ENCODE results near the gene SMAD9.

SMAD9 gene

GRCh38 chr13:36862002-36862685 lies 57.9 kb downstream of the SMAD9 start:
- no peak for DNase-seq

GRCh38 chr13:36859259-36859658 lies 60.8 kb downstream of the SMAD9 start:
- no peak for DNase-seq

GRCh38 chr13:36858290-36858689 lies 61.7 kb downstream of the SMAD9 start:
- peak; percentile 42 to 55 for DNase-seq

- no peak for DNase-seq
Observed at GRCh38 chr13:36857253-36857652, 62.8 kb downstream of the SMAD9 start.

GRCh38 chr13:36850790-36851438 lies 69.1 kb downstream of the SMAD9 start:
- peak; percentile 5 to 6 for DNase-seq

DNA sequence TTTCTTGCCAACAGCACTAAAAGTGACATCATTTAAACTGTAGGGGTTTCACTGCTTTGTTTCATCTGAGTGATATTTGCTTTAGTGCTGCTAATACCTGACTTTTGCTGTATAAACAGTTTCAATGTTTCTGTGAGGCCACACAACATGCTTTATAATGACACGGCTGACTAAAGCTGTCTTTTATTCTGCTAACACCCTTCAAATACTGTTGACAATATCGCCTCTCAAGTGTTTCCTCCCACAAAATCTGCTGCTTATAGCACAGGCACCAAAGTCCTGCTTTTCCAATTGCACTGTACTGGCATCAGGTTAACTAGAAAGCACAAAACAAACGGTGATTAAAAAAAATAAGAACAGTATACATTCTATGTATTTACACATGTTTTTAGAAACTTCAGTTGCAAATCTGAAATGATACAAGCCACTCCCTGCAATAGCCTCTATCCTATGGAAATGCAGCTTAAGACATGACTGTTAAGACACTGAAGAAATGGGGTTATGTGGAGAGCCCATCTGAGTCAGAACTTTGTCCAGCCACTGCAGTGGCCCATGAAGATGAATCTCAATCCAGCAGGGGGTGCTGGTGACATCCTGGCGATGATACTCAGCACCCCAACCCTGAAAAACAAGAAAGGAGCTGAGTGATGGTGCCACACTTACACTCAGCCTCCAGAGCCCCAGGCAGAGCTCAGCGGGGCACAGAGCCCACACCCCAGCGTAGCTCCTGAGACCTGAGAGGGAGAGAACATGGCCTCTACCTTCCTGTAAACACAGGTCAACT lies 71.6 kb downstream of the SMAD9 start:
- no peak for DNase-seq

DNA sequence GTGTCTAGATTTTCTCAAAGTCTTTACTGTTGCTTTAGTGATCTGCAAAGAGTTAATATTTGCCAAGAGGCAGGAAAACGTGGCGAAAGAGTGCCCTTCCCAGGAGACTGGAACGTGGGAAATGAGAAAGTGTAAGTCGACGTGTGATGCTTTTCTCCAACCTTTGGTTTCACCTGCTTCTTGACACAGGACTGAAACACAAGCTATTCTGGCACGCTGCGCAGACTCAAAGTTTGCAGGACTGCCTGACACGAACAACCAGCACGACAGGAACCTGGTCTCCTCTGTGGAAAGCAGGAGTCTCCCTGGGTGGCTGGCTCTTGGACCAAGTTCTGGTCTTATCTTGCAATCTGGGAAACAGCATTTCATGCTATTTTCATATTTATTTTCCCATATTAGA lies 72.4 kb downstream of the SMAD9 start:
- no peak for DNase-seq

- DNase-seq = no peak
Observed at GRCh38 chr13:36841391-36841790, 78.6 kb downstream of the SMAD9 start.

DNA sequence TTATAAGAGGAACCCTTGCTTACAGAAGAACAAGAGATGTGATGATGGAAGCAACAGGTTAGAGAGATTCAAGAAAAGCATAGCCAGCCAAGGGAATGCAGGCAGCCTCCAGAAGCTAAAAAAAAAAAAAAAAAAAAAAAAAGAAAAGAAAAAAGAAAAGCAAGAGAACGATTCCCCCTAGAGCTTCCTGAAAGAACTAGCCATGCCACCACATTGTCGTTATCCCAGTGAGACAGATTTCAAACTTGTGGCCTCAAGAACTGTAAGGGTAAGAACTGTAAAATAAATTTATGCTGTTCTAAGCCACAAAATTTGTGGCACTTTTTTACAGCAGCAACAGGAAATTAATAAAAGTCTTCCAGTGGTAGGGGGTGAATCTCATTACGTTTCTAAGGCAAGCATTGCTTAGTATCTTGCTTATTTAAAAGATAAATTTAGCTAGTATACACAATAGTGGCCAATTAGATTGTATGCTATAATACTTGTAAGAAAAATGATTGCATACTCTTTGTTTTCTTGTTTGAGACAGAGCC lies 79.3 kb downstream of the SMAD9 start:
- DNase-seq = no peak

DNA sequence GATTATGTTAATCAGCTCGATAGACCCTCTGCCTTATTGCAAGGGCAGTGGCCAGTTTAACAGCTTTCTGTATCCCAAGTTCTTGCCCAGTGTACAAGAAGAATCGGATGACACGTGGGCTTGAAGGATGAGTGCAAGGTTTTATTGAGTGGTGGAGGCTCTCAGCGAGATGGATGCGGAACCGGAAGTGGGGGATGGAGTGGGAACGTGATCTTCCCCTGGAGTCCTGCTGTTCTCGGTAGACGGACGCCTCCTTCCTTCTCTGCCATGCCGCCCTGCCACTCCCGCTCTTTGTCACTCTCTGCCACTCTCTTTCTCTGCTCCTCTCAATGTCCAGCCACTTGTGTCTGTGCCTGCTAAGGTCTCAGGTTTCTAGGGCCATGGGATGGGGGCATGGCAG lies 80.1 kb downstream of the SMAD9 start:
- DNase-seq = no peak

DNA sequence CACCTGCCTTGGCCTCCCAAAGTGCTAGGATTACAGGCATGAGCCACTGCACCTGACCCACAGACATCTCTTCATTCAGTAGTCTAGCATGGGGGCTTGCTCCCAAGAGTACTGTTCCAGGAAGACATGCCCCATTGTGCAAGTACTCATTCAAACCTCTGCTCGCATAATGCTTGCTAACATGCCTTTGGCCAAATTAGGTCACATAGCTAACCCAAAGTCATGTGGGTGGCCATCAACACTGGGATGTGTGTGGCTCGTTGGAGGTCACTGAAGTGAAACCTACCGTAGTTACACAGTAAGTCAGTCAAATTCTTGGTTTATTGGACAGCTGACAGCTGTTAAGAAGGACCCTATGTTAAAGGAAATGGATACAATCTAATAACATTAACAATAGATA lies 80.8 kb downstream of the SMAD9 start:
- no peak for DNase-seq

GRCh38 chr13:36837354-36838092 lies 82.5 kb downstream of the SMAD9 start:
- DNase-seq = no peak

DNA sequence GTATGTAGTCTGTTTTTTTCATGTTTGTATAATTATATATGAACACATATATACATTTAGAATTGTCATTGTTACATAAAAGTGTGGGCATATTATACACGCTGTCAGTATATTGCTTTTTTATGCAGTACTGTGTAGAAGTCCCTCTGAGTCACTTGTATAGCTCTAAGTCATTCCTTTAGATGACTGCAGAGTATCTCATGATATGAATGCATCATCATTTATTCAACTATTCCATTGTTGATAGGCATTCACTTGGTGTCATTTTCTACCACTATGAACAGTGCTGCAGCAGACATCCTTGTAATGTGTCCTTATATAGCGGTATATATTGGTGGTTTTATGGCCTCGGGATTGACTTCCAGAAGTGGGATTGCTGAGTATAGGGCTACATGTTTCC lies 85.7 kb downstream of the SMAD9 start:
- DNase-seq = no peak

DNA sequence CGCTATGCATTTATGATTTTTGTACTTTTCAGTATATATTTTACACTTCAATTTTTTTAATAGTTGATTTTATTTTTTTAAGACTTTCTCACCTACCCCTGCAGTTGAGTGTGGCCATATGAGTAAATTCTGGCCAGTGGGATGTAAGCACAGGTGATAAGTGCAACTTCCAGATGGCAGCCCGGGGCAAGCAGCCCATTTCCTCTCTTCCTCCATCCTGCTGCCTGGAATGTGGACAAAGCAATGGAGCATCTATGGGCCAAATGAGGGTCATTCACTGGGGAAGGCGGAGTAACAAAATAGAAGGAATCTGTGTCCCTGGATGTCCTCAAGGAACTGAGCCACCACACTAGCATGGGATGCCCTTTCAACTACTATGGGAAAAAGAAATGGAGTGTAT lies 88.7 kb downstream of the SMAD9 start:
- DNase-seq = no peak

- no peak for DNase-seq
Observed at GRCh38 chr13:36829753-36830152, 90.3 kb downstream of the SMAD9 start.

DNA sequence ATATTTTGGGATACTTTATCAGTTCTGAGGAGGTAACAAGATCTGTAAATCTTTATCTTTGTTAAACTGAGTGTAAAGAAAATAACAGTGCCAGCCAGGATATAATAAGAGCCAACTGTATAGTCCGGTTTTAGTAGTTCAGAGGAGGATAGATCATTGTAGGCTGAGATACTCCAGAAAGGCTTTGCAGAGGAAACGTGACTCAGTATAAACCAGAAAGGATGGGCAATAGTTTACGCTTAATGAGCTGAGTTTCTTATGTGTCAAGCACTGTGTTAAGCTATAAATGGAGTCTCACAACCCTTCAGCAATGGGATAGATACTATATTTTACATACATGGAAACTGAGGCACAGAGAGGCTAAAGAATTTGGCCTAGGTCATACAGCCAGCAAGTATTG lies 97.3 kb downstream of the SMAD9 start:
- no peak for DNase-seq

GRCh38 chr13:36820222-36820621 lies 99.8 kb downstream of the SMAD9 start:
- no peak for DNase-seq

- DNase-seq = peak; percentile 3 to 16
Observed at GRCh38 chr13:36819739-36820090, 100.3 kb downstream of the SMAD9 start.

DNA sequence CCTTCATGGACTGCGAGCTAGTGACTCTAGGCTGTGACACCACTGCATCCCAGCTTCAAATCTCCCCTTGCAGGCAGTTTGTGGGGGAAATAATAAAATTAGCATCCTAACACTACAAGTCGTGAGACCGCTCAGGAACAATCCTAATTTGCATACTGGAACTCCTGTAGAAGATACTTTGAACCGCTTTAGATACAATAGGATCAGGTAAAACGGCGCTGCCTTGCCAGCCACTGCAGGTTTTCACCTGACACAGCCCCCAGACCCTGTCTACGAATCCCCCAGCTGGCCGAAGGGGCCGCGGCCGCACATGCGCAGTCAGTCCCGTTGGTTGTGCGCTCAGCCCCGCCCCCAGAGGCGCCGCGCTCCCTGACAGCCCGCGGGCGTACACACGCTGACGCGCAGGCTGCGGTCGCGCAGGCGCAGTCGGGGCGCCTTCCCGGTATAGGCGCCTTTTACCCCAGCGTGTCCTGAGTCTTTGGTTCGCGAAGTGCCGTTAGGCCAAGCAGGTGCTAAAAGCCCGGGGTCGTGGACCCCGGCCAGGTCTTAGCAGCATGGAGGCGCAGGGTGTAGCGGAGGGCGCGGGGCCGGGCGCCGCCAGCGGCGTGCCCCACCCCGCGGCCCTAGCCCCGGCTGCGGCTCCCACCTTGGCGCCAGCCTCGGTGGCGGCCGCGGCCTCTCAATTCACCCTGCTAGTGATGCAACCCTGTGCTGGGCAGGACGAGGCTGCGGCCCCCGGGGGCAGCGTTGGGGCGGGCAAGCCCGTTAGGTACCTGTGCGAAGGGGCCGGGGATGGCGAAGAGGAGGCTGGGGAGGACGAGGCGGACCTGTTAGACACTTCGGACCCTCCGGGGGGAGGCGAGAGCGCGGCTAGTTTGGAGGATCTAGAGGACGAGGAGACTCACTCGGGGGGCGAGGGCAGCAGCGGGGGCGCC lies 101.0 kb downstream of the SMAD9 start, which contains the start of gene RFXAP:
Gene RFXAP, plus strand, starts transcription at position 419 of the 935 bp plus-strand sequence. Its CDS starts 136 bp downstream, at position 555.
- DNase-seq = peak; percentile 51 to 52

DNA sequence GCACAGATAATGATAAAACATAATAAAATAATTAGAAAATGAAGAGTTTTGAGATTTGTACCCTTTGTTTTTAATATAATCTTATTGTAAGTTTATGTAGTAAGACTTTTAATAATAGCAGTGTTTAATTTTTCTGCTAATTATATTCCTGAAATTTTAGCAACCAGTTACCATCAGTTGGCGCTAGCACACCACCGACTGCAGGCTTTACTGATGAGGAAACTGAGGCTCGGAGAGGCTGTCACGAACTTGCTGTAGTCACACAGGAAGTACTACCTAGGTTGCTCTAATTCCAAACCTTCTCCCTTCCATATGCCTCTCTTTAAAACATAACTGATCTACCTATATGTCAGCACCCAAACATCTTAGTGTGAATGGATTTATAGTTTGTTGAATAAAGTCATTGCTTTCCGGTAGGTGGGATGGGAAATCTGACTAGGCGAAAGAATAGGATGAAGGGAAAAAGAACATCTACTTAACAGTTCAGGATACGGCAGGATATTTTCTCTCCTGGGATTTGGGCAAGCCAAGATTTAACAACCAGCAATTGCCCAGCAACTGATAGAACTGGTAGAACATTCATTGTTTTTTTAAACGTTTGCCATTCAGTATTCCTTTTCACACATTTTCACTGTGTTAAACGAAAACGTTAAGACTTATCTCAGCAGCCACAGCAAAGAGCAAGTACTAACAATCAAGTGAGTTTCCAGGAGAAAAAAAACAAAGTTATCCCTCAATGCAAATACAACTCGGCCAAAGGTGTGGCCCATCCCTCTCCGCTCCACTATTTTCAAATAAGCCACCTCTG lies 101.8 kb downstream of the SMAD9 start:
- no peak for DNase-seq

- peak; percentile 3 to 11 for DNase-seq
Observed at GRCh38 chr13:36815062-36815461, 105.0 kb downstream of the SMAD9 start.
